Endometrial microvascular endothelial cells (primary cell): ENCODE results near the gene IZUMO4. TPM values are rescaled to one million over a fixed set of nuclear protein-coding genes. Genes with fewer than 3 reads are reported as not detected.

Experiments used
- in situ Hi-C: cut with HindIII; loops from 2 replicates; pipeline ENCODE4 v1.10.0; 2017; ENCODE audit warnings: low sequenced_read_pairs, low pct_unique_long_range_greater_than_20kb; ENCODE audit errors: inconsistent ontology term
- total RNA-seq: library from RNA; depleted of rRNA; stranded (reverse); fragments of >200 nt; gene quantifications from one replicate; pipeline ENCODE4 v1.2.3, GENCODE V29; 2015; ENCODE audit errors: inconsistent ontology term

Gene IZUMO4
- total RNA-seq, 1 donor from 2014 or later, result not detected

DNA sequence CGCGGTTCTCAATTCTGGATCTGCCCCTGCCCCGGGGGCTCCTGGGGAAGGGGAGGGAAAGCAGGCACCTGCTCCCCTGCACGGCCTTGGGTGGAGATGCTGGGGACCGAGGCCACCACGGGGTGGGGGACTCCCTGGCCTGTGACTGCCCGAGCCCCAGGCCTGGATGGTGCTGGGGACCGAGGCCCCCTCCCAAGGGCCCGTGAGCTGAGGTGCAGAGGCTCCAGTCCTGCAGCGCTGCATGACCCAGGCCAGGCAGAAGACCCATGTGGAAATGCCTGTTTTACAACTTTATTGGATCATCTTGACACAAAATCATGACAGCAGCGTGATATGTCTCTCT is 4.0 kb downstream of the IZUMO4 start:
- in situ Hi-C loops, result no loop called here

DNA sequence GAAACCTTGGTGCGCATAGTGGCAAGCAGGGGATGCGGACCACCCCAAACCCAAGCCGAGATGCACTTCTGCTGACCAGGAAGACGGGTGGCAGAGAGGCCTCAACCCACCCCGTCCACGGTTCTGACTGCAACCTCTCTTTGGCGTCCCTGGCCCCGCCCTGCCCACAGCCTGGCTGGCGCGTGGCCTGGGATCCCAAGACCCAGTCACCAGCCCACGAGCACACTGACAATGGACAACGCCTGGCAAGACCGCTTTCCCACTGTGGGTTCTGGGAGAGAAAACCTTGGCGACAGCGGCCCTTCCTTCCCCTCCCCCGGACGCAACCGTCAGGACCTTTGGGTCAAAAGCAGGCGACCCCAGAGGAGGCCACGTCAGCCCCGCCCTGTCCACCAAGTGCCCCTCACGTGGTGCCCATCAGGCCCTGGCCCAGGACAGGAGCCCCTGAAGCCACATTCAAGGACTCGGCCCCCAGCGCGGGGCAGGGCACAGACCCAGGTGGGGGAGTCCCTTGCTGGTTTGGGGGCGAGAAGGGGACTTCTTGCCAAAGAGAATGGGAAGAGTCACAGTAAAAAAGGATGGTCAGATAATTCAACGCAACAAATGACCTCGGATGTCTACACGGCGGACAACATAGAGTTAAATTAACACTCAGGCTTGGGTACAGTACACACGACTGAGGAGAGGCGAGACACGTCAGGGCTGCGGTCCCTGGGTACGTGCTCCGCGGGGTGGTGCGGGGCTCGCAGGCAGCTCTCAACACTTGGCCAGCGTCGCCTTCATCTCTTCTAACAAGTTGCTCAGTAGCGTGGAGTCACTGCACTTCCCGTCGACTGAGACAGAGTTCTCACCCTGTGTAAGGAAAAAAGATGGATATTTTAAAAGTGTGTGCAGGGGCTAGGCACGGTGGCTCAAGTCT is 5.0 kb downstream of the IZUMO4 start:
- in situ Hi-C loops, result no loop called here

DNA sequence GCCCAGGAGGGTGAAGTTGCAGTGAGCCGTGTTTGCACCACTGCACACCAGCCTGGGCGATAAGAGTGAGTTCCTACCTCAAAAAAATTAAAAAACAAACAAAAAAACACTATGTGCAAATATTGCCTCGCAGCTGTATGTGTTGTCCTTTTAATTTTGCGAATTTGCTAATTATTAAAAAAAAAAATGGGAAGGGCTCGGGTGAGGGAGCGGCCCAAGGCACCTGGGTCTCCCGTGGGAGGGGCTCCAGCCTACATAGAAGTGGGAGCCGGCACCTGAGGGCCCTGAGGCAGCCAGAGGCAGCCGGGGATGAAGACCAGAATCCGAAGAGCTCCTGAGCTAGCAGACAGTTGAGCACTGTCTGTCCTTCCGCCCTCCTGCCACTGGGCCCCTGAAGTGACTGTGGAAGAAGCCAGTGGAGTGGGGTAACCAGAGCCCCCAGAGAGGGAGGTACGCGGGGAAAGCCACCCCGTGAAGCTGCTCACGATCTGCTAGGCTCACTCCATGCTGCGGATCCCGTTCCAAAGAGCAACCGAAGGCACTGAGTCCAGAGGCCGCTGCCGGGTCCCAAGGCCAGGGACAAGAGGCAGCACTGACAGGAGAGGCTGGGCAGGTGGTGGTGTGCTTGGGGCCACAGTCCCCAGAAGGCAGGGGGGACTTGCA is 6.5 kb downstream of the IZUMO4 start:
- in situ Hi-C loops, result no loop called here

DNA sequence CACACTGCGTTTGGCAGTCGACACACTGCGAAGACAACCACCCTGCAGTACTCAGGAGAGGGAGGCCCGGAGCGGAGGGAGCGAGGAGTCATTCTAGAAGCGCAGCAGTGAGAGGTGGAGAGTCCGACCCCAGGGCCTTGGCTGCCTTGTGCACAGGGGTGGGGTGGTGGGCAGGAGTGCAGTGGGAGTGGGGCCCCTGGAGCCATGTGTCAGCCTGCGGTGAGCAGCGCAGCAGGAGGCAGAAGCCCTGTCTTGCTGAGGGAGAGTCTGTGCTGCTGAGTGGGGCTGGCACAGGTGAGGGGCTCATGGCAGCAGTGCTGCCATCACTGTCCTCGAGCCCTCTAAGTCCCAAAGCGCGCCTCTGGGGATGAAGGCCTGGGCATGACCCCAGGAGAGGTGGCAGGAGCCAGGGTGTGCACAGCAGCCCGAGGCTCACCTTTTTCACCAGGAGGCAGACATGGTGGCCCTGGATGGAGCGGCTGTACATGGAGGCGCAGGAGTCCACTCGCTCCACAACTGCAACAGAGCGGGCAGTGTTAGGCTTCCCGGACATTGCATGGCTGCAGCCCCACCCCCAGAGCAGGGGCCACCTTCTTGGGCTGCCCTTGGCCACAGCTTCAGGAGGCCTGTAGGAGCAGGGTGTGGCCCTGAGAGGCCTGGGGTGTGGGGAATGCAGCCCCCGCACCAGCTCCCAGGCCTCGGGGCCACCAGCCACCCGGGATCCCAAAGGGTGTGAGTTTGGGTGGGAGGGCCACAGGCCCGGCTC is 11.7 kb downstream of the IZUMO4 start:
- in situ Hi-C loops, result no loop called here

DNA sequence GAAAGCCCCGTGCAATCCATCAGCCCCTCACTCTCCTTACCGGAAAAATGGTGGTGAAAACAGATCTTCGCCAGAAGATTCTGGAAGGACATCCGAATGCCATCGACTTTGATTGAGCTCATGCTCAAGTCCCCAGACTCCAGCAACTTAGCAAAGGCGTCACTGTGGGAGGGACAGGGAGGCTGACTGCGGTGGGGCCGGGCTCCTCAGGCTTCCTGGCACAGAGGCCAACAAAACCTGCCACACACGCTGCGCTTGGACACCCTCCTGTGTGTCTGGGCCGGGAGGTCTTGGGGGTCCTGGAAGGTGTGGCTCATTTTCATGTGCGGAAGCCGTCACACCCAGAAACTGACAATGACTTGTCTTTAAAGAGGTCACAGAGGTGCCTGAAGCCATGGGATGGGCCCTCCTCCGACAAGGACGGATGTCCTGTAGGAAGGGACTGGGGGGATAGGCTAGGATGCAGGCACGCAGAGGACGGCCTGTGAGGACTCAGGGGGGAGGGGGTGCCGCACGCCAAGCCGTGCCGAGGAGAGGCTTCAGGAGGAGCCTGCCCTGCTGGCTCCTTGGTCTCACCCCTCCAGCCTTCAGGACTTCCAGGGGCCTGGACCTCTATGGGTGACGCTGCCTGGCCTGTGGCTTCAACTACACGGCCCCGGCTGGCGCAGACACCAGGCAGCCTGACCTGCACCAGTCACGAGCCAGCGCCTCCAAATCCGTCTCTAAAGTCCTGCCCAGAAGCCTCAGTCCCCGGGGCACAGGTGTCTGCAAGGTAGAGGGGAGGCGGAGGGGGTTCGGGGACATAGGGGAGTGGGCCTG is 12.5 kb downstream of the IZUMO4 start:
- in situ Hi-C loops, result no loop called here

DNA sequence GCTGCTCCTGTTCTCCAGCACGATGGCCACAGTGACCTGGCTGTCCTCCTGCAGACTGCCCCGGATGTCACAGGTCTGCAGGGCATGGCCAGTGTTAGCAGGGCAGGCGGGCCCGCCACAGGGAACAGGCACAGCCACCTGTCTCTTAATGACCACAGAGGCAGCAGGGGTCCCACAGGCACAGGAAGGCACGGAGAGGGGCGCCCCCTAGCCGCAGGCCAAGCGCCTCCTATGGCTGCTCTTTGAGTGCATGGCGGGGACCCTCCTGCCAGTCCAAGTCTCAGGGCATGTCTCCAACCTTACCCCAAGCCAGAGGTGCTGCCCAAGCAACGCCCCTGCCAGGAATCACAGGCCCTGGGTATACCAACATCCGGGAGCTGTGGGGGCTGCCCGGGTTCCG is 14.1 kb downstream of the IZUMO4 start:
- in situ Hi-C loops, result no loop called here

DNA sequence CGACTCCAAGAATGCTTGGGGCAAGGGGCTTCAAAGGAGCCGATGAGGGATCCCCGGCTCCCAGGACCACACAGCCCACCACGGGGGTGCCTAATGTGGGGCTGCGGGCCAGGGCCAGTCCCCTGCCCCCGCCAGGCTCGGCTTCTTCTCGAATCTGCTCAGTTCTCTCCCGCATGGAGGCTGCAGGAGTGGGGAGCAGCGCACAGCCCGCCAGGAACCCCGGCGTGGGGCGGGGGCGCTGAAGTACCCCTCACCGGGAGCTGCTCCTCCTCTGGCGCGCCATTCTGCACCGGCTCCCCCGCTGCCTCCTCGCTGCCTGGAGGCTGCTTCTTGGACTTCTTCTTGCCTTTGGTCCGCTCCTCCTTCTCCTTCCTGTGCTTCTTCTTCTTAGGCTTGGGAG is 14.7 kb downstream of the IZUMO4 start:
- in situ Hi-C loops, result no loop called here

DNA sequence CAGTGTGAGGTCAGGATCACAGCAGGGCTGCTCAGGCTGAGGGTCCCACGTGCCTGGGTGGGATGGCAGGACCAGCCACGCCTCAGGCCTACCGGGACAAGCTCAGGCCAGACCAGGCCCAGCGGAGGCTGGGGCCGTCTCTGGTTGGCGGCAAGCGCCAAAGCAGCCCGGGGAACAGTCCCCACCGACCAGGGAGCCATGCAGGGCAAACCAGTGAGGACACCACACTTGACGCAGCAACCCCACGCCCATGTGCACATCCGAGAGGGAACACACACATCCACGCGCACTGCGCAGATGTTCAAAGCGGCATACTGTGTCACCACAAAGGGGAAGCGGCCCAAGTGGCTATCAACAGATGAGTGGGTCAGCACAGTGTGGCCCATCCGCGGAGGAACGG is 15.2 kb downstream of the IZUMO4 start:
- in situ Hi-C loops, result no loop called here

DNA sequence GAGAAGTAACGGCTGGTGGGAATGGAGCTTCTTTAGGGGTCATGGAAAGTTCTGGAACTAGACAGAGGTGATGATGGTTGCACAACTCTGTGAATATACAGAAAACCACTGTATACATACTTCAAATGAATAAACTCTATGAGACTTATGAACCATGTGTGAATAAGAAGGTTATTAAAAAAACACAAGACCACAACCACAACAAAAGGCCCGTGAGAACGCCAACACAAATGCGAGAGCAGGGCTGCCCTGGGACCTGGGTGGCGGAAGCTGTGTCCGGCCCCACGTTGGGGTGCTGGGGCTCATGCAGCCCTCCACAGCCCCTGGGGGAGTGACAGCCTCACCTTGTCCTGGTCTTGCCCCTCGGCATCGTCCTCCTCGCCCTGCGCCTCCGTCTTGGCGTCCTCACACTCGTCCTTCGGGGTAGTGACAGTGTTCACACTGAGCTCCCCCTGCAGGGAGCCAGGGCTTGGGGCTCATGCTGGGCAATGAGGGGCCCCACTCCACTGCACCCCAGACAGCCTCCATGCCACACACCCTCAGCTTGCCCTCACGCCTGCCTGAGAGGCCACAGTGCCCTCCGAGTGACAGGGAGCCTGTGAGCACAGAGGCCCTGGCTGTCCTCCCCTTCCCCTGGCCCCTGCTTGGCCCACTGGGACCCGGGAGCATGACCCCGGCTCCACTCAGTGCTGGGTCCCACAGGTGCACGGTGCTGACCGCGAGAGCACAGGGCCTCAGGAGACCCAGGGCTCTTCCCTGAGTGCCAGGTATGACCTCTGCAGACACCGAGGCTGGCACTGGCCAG is 16.0 kb downstream of the IZUMO4 start:
- in situ Hi-C loops, result no loop called here

DNA sequence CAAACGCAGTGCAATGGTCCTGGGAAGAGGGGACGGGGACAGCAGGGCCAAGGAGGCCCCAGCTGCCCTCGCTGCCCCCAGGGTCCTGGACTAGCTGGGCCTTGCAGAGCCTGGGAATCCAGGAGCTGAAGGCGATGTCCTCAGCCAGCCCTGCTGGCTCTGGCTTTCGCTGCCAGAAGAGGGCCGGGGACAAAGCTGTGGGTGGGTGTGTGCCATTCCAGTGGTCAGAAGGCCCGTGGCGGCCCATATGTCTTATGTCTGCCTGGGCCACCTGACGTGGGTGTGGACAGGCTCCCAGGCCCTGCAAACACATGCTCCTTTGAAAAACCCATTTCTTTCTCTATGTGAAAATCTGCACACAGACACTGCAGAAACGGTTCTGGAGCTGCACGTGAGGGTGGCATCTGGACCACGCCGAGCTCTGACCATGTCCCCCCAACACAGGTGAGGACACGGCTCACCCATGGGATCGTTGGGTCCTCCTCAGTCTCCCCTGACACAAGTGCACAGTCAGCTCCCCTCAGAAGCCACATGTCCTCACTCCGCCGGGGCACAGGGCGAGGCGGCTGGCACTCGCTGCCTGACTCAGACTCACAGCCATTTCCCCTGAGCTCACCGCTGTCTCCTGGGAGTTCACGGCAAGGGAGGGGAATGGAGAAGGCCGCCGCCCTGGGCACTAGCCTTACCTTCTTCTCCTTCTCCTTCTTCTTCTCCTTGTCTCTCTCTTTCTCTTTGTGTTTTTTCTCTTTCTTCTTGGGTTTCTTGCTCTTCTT is 16.9 kb downstream of the IZUMO4 start:
- in situ Hi-C loops, result no loop called here

DNA sequence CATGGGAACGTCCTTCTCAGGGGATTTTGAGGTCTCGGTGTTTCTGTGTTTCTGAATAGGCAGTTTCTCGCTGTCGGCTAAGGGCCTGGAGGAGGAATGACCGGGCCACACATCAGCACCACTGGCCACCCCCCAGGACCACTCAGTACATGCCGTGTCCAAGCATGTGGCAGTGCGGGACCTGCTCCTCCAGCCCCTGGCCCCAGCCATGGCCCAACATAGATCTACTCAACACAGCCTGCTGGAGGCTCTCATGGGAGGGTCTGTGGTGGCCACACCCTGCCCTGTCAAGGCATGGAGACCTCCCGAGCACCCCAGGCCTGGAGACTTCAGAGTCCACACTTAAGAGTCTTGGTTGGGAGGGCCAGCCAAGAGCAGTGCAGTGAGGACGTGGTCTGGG is 17.5 kb downstream of the IZUMO4 start:
- in situ Hi-C loops, result no loop called here

DNA sequence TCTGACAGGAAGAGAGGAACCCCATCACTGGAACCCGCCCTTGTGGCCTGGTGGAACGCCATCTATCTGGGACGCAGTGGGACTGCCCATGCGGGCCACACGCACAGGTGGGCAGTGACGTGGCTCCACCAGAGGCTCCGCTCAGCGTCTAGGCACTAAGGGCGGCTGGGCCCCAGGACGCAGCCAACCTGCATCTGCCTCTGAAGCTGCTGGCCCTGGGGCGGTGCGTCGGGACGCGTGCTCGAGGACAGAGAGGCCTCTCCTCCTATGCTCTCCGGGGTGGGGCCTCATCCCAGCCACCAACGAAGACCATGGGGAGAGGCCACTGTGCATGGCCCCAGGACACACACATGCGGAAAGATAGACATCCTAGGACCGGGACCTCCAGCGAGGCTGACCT is 18.1 kb downstream of the IZUMO4 start:
- in situ Hi-C loops, result no loop called here

DNA sequence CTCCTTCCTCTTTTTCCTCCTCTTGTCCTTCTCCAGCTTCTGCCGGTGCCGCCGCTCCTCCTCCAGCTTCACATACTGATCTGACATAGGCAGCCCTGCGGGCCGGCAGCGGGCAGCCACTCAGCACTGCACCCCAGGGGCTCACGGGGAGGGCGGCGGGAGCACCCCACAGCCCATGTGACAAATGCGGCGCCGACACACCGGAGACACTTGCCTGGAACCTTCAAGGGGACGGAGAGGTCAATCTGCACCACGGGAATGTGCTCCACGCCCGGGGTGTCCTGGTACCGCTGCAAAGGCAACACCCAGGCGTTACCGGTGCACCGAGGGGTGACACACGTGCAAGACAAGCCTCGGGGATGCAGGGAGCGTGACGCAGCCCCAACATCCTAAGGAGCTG is 18.6 kb downstream of the IZUMO4 start:
- in situ Hi-C loops, result no loop called here

DNA sequence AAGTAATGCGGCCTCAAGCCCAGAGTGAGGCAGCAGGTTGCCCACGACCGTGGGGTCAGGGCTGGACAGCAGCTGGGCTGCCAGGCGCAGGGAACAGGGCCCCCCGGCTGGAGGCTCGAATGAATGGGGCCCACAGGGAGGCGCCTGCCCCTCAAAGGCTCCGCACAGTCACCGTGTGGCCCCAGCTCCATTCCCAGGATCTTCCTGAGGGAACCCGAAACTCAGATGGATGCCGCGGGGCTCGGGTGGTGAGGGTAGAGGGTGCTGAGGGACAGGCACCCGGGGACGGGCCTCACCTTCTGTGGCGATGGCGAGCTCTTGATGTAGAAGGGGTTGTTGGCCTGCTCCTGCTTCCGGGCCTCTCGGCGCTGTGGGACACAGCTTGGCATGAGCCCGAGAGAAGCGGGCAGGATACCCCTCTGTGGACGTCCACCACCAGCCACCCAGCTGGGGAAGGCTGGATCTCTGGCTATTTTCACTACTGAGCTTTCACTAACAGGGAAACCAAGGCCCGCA is 19.3 kb downstream of the IZUMO4 start:
- in situ Hi-C loops, result no loop called here

DNA sequence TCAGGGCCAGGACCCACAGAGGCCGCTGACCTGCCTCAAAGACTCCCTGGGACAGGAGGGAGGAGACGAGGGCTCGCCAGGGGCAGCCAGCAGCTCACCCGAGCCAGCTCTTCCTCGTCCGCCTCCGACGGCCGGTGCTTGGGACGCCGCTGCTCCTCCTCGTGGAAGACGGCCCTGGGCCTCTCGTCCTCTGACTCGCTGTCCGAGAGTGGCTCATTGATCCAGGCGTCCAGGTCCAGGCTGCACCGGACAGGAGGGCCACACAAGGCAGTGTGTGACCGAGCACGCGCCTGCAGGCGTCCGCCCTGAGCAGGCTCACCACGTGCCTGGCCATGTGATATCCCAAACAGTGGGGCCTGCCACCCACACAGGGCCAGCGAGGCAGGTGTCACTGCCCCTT is 19.8 kb downstream of the IZUMO4 start:
- in situ Hi-C loops, result no loop called here

DNA sequence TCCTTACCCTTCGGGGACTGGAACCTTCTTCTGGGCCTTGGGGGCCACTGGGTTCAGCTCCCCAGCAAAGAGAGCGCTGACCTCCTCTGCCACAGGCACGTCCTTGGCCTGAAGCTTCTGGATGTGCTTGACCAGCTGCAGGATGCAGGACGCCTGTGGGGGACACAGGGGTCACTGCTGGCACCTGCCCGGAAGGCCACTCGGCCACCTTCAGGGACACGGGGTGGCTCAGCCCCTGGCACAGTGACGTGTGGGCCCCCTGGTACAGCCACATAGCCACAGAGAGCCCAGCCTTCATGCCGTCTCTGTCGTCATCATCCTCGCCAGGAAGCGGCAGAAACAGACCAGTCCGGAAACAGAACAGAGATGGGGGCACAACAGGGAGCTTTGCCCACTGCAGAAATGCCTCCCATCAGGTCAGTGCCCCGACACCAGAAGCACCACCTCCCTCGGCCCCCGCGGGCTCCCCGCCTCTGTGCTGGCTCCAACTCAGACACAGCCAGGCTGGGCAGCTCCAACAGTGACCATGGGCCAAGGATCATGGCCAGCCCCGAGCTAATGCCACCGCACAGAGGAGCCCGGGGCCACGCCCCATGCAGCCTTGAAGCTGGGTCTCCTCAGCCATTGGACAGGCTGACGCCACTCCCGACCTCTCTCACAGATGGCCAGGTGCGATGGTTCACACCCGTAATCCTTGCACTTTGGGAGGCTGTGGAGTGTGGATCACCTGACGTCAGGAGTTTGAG is 20.7 kb downstream of the IZUMO4 start:
- in situ Hi-C loops, result no loop called here

DNA sequence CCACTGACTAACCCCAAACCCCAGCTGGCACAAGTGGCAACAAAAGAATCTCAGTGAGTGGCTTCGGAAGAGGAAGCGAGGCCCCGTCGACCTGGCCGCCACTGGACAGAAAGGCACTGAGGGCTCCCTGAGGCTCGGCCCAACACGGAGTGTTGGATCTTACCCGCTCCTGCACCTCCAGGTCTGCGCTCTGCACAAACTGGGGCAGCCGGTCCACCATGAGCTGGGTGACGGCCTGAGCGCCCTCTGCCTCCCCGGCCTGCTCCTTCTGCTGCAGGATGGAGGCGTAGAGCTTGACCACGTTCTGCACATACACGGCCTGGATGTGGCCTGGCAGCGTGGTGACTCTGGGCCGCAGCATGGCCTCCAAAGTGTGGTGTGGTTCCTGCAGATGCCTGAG is 21.7 kb downstream of the IZUMO4 start:
- in situ Hi-C loops, result no loop called here
